Lower lobe of right lung (tissue), 2 donors: ENCODE measurements around the gene ALDH7A1. TPM values are rescaled to one million over a fixed set of nuclear protein-coding genes. Genes with fewer than 3 reads are reported as not detected.

Source experiments
- ATAC-seq, 2 donors: fragments of 200-7000 bp; cut with Tn5 transposase; one replicate each; pipeline ENCODE4 v1.9.1; 2020 to 2022; ENCODE audit warnings: mild to moderate bottlenecking in 2 of 2, moderate library complexity in 2 of 2
- DNase-seq: peaks from one replicate; pipeline ENCODE4 v3.0.0-alpha.2; 2020
- H3K27ac ChIP-seq: fragments of 200-600 bp; one replicate; pipeline ENCODE4 v1.8.0; 2022
- H3K27me3 ChIP-seq: fragments of 200-600 bp; one replicate; pipeline ENCODE4 v1.8.0; 2022; ENCODE audit warnings: low read depth
- H3K36me3 ChIP-seq: fragments of 200-600 bp; one replicate; pipeline ENCODE4 v1.8.0; 2022; ENCODE audit warnings: mild to moderate bottlenecking
- H3K4me1 ChIP-seq: fragments of 200-600 bp; one replicate; pipeline ENCODE4 v1.8.0; 2022
- H3K4me3 ChIP-seq: fragments of 200-600 bp; one replicate; pipeline ENCODE4 v1.8.0; 2022; ENCODE audit warnings: mild to moderate bottlenecking
- H3K9me3 ChIP-seq: fragments of 200-600 bp; one replicate; pipeline ENCODE4 v1.8.0; 2022
- intact Hi-C: fragments of 100-400 bp; cut with DNase I; formaldehyde crosslinking; loops from one replicate; pipeline ENCODE4 v1.11.0; 2022
- total RNA-seq: library from RNA; stranded (reverse); fragmentation: NEBNext Ultra II Directional; extraction: Animal tissue kit (Norgen Biotek cat#: 25700); gene quantifications from one replicate; pipeline ENCODE4 v1.2.1, GENCODE V29; 2021
- TF ChIP-seq, protein P1 (sequence below): fragments of 200-600 bp; IDR thresholded peaks from one replicate; pipeline ENCODE4 v1.8.0; 2022; ENCODE audit warnings: antibody characterized with exemption, mild to moderate bottlenecking
- donor health status: DM: no; HTN: yes; CAD: no; lungs with severe emphysema.

The ALDH7A1 gene
- total RNA-seq, 1 donor from 2014 or later: 23.7 TPM

DNA sequence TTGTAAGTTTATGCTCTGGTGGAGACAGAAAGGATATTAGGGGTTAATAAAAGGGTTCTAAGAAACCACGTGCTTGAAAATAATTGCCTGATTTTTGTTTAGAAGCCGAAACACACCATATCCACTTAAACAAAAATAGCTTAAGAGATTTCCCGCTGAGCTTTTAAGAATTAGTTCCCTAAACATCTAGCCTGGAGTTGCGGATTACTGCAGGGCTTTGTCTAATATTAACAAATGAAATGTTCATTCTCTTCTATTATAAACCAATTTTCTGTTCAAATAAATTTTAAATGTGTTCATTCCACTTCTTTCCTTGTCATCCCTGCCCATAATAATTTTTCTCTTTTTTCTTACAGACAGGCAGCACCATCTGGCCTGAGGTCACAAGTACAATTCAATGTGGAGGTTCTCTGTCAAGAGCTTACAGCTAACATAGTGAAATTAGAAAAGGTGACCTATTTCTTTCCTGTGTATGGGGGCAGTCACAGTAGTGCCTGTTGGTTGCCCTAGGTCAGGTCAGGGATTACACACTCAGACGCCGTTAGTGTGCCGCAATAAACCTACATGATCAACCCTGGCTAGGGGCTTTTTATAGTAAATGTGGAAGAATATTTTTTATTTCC, 106.5 kb downstream of the ALDH7A1 start:
- H3K36me3 ChIP-seq: peaks cover 98% of the 10 kb centered on the region
- intact Hi-C loops: no loop called here
- H3K27me3 ChIP-seq: no peaks in the 10 kb centered on the region
- DNase-seq (no peak), ATAC-seq (no peak)
- TF ChIP-seq, protein P1, sequence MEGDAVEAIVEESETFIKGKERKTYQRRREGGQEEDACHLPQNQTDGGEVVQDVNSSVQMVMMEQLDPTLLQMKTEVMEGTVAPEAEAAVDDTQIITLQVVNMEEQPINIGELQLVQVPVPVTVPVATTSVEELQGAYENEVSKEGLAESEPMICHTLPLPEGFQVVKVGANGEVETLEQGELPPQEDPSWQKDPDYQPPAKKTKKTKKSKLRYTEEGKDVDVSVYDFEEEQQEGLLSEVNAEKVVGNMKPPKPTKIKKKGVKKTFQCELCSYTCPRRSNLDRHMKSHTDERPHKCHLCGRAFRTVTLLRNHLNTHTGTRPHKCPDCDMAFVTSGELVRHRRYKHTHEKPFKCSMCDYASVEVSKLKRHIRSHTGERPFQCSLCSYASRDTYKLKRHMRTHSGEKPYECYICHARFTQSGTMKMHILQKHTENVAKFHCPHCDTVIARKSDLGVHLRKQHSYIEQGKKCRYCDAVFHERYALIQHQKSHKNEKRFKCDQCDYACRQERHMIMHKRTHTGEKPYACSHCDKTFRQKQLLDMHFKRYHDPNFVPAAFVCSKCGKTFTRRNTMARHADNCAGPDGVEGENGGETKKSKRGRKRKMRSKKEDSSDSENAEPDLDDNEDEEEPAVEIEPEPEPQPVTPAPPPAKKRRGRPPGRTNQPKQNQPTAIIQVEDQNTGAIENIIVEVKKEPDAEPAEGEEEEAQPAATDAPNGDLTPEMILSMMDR: no peak
- H3K4me1 ChIP-seq: no peaks in the 10 kb centered on the region
- H3K27ac ChIP-seq: no peak overlapping the region
- H3K9me3 ChIP-seq: no peaks in the 10 kb centered on the region
- H3K4me3 ChIP-seq: no peak overlapping the region

DNA sequence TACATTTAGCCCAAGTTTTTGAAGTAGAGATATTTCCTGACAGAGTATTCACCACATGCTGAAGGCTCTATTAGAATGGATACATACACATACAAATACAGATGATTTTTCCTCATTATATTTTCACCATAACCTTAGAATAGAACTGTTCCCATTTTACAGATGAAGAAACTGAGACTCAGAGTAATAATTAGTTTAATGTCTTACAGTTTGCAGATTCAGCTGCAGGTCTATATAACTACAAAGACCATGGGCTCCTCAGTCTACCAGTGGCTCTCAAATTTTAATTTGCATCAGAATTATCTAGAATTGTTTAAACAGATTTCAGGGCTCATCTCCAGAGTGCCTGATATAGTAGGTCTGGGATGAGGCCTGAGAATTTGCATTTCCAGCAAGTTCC, 107.4 kb downstream of the ALDH7A1 start:
- H3K27ac ChIP-seq: no peak overlapping the region
- H3K27me3 ChIP-seq: no peaks in the 10 kb centered on the region
- DNase-seq (no peak), ATAC-seq (no peak)
- intact Hi-C loops: no loop called here
- no peaks in the 10 kb centered on the region for H3K9me3 ChIP-seq
- no peak overlapping the region for H3K4me3 ChIP-seq
- peaks cover 93% of the 10 kb centered on the region for H3K36me3 ChIP-seq
- TF ChIP-seq, protein P1: no peak
- H3K4me1 ChIP-seq: no peaks in the 10 kb centered on the region

DNA sequence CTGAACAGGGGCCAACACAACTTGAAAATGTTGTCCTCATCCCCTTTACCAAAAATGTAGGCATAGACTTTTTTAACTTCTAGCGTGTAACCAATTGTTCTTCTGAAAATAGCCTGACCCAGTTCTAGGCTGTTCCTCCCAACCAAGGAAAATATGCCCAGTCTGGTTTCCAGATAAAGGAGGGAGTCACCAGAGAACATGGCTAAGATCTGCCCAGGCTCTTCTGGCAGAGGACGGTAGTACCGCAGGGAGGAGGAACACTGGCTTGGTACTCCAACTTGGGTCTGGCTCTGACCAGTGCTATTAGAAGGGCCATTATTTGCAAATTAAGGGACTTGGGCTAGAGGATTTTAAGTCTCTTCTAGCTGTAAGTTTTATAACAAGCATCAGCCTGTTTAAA, 108.7 kb downstream of the ALDH7A1 start:
- Histone ChIP-seq H3K27ac (no peak overlapping the region), H3K4me3 (no peak overlapping the region), H3K4me1 (no peaks in the 10 kb centered on the region), H3K36me3 (peaks cover 86% of the 10 kb centered on the region), H3K27me3 (no peaks in the 10 kb centered on the region), H3K9me3 (no peaks in the 10 kb centered on the region)
- ATAC-seq: no peak
- intact Hi-C loops: no loop called here
- TF ChIP-seq, protein P1: no peak
- no peak for DNase-seq

DNA sequence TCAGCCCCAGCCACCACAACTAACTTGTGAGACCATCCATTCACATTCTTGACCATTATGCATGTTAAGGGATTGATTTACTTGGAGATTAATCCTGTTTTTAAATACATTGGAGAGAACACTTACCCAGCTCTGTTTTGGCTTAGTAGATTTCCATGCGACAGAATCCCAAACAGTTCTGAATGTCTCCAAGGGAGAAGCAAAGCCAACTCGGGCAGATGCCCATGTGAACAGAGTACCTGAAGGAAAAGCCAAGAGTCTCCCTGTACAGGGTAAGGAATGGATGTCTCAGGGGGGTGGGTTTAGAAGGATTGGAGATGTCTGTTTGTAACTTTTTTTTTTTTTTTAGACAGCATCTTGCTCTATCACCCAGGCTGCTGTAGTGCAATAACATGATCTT, 110.8 kb downstream of the ALDH7A1 start:
- Histone ChIP-seq H3K4me1 (no peaks in the 10 kb centered on the region), H3K4me3 (no peak overlapping the region), H3K27me3 (no peaks in the 10 kb centered on the region), H3K9me3 (no peaks in the 10 kb centered on the region), H3K36me3 (peaks cover 81% of the 10 kb centered on the region), H3K27ac (no peak overlapping the region)
- ATAC-seq: no peak
- TF ChIP-seq, protein P1: no peak
- no peak for DNase-seq
- intact Hi-C loops: no loop called here

DNA sequence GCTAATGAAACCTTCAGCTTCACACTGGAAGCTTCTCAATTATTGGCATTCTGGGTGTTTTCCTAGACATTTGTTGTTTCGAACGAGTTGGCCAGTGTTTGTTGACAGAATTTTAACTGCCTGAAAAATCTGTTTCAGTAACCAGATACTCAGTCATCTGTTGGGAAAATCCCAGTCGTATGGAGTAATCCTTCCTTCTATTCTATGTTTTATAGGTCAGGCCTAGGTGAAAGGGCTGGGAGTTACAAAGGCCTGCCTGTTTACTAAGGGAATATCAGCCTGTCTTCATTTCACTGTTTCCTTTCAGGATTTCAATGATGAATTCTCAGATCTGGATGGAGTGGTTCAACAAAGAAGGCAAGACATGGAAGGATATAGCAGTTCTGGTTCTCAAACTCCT, 111.9 kb downstream of the ALDH7A1 start:
- intact Hi-C loops: no loop called here
- Histone ChIP-seq H3K9me3 (no peaks in the 10 kb centered on the region), H3K36me3 (peaks cover 76% of the 10 kb centered on the region), H3K4me3 (no peak overlapping the region), H3K4me1 (no peaks in the 10 kb centered on the region), H3K27me3 (no peaks in the 10 kb centered on the region), H3K27ac (no peak overlapping the region)
- ATAC-seq (no peak), DNase-seq (no peak)
- TF ChIP-seq, protein P1: no peak

DNA sequence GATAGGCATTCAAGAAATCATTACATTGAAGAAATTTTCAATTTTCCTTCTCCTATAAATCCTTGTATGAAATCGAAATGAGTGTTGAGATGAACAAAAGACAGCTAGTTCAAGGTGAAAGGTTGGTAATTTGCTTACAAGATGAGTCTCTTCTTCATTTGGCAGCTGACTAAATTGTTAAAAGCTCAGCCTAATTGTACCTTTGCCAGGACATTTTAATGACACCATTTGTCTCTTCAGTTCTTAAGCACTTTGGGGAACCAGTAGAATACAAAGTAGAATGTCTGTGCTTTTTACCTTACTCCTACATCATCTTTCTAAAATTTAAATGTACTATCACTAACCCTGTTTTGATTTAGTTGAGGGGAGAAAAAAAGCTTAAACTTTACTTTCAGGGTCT, 112.4 kb downstream of the ALDH7A1 start:
- Histone ChIP-seq H3K27me3 (no peaks in the 10 kb centered on the region), H3K4me1 (no peaks in the 10 kb centered on the region), H3K27ac (no peak overlapping the region), H3K36me3 (peaks cover 71% of the 10 kb centered on the region), H3K4me3 (no peak overlapping the region), H3K9me3 (no peaks in the 10 kb centered on the region)
- TF ChIP-seq, protein P1: no peak
- ATAC-seq (no peak), DNase-seq (no peak)
- intact Hi-C loops: no loop called here
